NCI-H748 (cell line): ENCODE results near the gene ITPK1.
"Not testable (repeated sequence)": the region's sequence is repeated elsewhere in the genome, so short reads cannot be mapped to it uniquely, and the experiment has no call there.

Source experiments
- DNase-seq: peaks from one replicate; lab custom pipeline; 2025; ENCODE audit not compliant: unreplicated experiment; lab: John Stamatoyannopoulos, UW

The ITPK1 gene

DNA sequence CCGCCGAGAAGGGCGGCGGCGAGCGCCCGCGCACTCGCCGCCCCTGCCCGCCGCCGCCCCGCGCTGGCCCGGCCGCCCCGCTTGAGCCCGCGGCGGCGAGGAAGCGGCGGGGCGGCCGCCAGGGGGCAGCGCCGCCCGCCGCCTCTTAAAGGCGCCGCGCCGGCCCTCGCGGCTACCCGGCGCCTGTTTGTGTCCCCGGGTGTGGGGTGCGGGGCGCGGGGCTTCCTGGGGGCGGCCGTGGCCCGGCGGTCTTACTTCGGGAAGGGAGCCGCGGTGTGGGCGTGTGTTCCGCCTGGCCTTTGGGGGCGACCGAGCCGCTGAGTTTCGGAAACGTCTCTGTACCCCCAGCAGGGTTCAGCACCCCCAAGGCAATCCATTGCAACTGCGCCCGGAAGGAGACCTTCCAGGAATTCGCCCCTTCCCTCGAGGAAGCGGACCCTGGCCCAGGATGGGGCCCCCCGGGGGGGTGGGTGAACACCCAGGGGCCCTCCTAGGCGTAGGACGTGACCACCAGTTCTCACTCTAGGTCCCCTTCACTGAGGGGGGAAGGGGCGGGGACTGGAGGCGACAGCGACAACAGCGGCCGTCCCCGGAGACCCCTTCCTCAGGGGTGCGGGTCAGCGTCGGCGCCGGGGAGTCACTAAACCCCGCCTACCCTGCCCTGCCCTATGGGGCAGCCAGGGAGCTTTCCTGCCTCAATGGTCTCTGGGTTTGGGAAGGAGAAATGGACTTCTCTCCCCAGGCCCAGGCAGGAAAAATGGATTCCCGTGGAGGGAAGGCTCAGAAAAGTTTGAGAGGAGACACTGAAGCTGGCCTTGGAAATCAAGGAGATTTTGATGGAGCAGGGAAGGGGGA, at the start of gene ITPK1:
Gene ITPK1, minus strand, starts transcription at position 105 of the 855 bp plus-strand sequence. CDS start 762 bp downstream, outside the sequence.
- DNase-seq, result peak; percentile 81

DNA sequence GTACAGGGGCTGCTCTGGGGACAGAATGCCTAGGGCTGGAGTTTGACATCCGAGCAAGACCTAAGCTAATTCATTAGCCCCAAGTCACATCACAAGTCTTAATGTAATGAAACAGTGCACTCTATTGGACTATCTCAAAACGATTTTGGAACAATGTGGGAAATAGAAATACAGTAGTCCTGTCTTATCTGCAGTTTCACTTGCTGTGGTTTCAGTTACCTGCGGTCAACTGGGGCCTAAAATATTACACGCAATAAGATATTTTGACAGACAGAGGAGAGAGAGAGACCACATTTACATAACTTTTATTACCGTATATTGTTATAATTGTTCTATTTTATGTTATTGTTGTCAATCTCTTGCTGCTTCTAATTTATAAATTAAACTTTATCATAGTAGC, 47.8 kb upstream of the ITPK1 start:
- no peak for DNase-seq

DNA sequence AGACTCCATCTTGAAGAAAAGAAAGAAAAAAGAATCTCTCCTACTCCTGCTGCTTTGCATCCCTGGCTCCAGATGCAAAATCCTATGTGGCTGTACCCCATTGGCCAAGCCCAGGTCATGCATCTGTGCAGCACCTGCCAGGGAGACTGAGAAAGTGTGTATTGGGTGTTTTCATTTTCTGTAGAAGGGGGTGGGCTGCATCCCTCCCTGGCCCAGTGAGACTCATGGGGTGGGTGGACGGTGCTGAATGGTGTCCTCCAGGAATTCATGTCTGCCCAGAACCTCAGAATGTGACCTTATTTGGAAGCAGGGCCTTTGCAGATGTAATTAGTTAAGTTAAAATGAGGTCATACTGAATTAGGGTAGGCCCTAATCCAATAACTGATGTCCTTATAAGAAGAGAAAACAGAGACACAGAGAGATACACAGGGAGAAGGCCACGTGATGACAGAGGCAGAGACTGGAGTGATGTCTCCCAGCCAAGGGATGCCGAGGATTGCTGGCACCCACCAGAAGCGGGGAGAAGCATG, 45.8 kb upstream of the ITPK1 start:
- no peak for DNase-seq

DNA sequence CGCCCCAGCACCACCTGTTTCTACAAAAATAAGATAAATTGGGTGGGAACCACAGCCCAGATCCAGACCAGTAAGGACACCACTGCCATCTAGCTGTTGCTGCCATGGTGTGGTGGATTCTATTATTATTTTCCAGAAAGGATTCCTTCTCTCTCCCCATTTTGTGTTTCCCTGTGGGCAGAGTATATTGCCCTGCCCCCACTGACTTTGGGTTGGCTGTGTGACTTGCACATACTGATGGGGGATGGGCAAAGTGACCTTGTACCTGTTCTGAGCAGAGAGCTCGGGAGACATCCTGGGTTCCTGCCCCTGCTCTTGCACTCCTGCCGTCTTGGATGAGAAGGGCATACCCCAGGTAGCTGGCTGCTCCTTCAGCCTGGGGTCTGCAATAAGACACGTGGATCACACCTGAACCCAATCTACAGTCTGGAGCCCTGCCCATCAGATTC, 44.7 kb upstream of the ITPK1 start:
- DNase-seq, result peak; percentile 45

DNA sequence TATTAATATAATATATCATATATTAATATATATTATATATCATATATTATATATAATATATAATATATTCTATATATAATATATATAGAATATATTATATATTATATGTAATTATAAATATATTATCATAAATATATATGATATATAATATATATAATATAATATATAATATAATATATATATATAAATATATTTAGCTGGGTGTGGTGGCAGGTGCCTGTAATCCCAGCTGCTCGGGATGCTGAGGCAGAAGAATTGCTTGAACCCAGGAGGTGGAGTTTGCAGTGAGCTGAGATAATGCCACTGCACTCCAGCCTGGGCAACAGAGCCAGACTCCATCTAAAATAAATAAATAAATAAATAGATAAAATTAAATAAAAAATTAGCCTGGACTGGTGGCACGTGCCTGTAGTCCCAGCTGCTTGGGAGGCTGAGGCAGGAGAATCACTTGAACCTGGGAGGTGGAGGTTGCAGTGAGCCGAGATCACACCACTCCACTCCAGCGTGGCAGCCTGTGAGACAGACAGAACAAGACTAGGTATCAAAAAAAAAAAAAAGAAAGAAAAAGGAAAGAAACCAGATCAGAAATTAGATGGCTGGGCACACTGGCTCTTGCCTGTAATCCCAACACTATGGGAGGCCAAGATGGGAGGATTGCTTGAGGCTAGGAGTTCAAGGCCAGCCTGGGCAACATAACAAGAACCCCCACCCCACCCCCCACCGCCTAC, 44.1 kb upstream of the ITPK1 start:
- not testable (repeated sequence) for DNase-seq

DNA sequence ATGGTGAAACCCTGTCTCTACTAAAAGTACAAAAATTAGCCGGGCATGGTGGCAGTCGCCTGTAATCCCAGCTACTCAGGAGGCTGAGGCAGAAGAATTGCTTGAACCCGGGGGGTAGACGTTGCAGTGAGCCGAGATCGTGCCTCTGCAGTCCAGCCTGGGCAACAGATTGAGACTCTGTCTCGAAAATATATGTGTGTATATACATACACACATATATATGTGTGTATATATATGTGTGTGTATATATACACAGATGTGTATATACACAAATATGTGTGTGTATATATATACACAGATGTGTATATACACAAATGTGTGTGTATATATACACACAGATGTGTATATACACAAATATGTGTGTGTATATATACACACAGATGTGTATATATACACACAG, 42.6 kb upstream of the ITPK1 start:
- DNase-seq, result not testable (repeated sequence)

DNA sequence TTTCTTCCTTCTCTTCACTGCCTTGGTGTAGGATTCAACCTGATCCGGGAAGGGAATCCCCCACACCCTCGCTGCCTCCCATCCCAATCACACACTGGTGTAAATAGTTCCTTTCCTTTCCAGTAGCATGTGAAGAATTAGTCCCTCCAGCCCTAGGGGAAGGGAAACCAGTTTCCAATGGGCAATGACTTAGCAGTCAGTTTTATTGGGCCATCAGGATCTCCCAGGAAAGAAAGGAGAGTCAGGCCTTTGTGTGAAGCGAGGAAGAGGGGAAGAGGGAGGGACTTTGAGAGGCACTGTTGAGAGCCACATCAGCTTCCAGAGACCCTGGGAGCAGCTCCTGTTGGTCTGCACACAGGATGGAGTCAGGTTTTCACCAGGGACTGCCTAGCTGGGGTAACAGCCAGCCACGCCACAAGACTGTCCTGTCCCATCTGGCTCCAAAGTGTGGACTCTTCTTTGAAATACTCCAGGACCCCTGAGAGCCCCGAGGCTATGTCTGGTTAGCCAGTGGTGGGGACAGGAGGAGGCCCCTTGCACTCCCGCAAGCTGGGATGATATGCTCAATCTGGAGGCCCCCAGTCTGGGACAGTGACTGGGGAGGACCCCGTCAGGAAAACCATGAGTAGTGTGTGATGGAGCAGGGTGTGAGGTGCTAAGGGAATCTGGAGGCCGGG, 41.1 kb upstream of the ITPK1 start:
- no peak for DNase-seq

DNA sequence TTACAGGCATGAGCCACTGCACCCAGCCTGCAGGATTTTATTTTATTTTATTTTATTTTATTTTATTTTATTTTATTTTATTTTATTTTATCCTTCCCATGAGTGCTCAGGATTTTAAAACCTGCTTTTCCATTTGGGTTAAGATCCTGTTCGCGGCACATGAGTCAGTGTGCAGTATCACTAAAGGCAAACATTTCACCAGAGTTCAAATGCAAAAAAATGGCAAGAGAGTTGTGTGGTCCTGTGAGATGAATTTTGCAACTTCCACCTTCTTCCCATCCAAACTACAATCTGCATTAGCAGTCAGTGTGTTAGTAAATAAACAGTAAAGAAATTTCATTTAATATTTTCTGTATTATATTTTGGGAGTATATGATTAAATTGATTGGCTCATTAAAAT, 39.9 kb upstream of the ITPK1 start:
- no peak for DNase-seq

DNA sequence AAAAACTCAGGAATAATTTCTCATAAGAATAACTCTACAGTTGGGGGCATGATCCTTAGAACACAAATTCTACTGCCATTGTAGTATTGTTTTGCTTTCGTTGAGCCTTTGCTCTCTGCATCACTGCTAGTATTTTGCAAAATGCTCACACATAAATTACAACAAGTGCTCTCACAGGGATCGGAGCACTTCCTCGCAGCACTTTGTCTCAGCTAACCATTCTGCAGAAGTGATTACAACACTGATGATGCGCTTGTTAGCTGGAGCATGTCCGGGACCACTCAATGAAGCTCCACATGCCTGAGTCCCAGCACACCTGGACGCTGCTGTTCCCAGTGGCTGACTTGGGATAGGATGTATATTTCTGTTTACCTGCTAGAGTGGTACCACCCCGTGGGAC, 37.4 kb upstream of the ITPK1 start:
- no peak for DNase-seq

DNA sequence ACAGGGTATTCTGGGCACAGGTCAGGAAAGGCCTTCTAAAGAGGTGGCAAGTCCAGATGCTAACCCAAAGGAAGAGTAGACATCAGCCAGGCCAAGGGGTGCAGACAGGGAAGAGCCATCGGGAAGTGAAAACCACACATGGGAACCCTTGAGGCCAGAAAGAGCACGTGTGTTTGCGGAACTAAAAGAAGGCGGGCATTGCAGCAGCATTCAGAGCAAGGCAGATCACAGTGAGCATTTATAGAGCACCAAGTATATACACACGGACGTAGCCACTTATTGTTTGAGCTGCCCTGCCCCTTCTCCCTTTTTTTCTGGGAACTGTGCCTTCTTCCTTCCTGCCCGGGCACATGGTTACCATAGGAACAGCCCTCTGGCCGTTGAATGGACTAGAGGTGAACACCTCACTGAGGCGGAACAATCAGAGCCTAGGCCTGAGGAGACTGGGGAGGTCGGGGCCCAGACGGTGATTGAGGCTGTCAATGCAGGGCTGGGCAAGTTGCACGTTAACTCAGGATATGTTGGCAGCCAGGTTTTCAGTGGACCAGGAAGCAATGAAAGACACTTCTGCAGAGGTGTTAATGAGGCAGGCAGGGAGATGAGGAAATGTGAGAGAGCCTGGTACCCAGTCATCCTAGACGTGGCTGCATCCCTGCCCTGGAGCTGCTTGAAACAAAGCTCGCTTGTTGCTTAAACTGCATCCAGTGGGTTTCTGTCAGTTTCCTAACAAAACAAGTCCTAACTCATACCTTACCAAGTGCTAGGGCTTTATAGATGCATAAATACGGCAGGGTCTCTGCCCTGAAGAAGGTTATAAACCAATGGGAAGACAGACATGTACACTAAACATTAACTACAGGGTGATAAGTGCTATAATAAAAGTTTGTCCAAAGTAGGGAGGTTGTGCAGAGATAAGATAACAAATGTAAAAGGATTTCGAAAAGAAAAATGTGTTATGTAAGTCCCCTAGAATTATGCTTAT, 34.8 kb upstream of the ITPK1 start:
- peak; percentile 59 for DNase-seq

DNA sequence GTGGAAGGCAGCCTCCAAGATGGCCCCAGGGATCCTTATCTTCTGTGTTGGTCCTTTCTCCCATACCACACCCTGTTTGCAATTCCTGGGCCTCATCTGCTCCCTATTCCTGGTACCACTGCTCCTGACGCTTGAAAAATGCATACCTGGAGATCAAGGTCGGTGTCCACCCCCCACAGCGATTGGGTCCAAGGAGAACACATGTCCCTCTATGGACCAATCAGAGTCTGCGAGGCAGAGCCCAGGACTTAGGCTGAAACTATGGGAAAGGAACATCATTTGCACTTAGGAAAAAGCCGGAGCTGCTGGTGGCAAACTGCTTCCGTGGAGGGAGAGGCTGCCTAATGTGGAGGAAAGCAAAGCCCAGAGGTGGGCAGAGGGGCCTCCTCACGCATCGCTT, 33.3 kb upstream of the ITPK1 start:
- no peak for DNase-seq

DNA sequence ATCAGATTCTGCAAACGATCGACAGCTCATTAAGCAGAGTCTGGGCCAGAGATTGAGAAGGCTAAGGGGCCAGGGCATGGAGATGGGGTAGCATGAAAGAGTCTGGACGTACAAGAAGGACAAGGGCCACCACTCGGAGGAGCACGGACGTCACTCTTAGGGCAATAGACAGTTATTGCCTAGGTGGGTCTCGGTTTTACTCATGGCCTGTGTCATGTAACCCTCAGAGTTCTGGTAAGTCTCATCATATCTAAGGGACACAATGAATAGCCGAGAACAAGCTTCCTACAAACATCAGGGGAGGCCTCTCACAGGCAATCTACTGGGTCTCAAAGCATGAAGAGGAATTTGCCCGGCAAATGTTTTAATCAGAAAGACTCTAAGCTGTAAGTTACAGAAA, 30.4 kb upstream of the ITPK1 start:
- DNase-seq, result no peak

DNA sequence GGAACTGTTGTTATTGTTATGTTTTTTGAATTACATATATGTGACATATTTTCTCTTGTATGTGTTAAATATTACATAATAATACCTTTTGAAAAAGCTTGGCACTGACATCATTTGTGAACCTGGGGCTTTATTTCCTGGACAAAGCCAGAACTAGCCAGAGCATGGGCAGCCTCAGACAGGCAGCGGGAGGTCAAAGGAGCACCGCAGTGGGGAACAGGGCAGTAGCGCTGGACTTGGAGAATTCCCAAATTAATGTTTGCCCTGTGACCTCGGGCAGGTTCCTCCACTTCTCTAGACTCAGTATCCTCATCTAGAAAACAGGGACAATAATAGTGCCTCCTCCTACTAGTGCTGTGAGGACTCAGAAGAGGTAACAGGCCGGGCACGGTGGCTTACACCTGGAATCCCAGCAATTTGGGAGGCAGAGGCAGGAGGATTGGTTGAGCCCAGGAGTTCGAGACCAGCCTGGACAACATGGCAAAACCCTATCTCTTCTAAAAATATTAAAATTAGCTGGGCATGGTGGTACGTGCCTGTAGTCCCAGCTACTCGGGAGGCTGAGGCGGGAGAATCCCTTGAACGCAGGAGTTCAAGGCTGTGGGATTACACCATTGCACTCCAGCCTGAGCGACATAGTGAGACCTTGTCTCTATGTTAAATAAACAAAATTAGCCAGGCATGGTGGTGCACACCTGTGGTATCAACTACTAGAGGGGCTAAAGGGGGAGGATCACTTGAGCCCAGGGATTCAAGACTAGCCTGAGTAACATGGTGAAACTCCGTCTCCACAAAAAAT, 27.3 kb upstream of the ITPK1 start:
- no peak for DNase-seq

DNA sequence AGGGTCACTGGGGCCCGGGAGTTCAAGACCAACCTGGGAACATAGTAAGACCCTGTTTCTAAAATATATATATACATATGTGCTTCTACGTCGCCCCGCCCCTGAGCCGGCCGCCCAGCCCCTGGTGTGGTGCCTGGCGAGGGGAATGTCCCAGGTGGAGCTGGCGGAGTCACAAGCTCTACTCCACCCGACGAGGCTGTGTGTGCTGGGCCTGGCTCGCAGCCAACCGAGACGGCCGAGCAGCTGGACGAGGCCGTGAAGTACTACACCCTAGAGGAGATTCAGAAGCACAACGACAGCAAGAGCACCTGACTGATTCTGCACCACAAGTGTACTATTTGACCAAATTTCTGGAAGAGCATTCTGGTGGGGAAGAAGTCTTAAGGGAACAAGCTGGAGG, 22.1 kb upstream of the ITPK1 start:
- DNase-seq, result peak; percentile 85

DNA sequence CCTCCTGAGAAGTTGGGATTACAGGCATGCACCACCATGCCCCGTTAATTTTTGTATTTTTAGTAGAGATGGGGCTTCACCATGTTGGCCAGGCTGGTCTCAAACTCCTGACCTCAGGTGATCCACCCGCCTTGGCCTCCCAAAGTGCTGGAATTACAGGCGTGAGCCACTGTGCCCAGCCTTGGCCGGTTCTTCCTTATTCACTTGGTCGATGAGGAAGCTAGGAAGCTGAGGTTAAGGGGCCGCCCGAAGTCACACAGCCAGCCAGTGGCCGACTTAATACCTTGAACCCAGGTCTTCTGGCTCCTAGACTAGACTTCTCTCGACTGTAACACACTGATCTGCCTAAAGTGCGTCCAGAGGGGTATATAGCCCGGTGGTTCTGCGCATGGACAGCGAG, 20.8 kb upstream of the ITPK1 start:
- DNase-seq, result not testable (repeated sequence)

DNA sequence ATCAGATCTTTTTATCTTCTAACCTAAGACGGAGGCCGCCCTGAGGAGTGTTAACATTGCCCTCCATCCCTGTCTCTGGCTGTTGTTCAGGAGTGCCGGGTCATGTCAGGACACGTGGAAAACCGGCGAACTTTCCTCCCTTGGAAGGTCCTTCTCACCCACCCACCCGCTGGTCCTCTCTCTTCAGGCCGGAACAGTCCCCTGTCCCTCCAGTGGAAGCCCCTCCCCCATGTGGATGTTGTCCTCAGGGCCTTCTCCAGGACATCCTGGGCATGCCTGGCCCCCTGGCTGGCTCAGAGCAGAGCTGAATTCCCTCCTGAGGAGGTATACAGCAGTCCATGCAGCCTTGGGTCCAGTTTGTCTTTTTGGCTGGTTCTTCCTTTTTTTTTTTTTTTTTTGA, 20.3 kb upstream of the ITPK1 start:
- no peak for DNase-seq

DNA sequence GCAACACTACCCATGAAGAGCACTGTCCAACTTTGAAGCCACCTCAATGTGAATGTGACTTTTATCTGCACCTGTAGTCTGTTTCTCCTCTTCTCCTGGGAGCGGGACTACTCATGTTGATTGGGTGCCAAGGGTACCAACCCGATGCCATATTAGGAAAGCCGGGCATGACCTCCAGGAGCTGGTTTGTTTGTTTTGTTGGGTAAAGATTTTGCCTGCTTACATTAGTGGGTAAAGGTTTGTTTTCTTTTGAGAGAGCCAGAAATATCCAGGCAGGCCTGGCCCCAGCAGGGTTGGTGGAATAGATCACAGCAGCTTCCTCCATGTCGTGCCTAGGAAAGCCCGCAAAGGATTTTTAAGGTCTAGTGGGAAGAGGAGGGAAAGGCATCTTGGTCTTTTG, 19.7 kb upstream of the ITPK1 start:
- no peak for DNase-seq

DNA sequence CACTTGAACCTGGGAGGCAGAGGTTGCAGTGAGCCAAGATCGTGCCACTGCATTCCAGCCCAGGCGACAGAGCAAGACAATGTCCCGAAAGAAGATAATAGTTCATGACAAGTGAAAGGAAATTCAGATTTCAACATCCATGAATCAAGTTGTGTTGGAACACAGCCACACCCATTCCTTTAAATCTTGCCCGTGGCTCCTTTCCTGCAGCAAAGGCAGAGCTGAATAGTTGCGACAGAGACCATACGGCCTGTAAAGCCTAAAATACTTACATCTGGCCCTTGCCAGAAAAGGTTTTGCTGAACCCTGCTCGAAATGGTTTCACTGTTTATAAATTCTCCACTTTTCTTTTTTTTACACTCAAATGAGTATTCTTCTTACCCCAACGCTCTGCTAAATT, 17.7 kb upstream of the ITPK1 start:
- DNase-seq, result no peak

DNA sequence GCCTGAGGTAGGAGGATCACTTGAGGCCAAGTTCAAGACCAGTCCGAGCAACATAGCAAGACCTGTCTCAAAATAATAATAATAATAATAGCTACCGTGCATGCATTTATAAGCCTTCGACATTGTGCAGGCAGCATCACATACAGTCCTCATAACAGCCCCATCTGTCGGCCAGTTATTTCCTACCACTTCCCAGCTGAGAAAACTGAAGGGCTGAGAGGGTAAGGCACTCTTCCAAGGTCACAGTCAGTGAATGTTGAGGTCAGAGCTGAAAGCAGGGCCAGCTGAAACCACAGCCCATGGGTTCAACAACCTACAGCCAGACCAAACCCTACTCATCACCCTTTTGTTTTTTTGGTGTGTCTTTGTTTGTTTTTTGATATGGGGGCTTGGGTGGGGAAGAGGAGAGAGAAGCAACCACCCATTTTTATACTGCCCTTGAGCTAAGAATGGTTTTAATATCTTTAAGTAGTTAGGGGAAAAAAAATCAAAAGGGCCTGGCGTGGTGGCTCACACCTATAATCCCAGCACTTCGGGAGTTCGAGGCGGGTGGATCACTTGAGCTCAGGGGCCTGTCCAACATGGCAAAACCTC, 16.8 kb upstream of the ITPK1 start:
- DNase-seq, result peak; percentile 44
